ENCODE results near the gene PIM3. TPM values are rescaled to one million over a fixed set of nuclear protein-coding genes. Genes with fewer than 3 reads are reported as not detected.

PIM3 gene
- total RNA-seq, 1 donor from 2014 or later: 396 TPM

GRCh38 chr22:49955581-49956417, 4.8 kb upstream of the PIM3 start:
- DNase-seq (ENCODE audit: low read depth in 2 of 2): no peak

GRCh38 chr22:49956418-49956770, 4.2 kb upstream of the PIM3 start:
- no peak for DNase-seq (ENCODE audit: low read depth in 2 of 2)

GRCh38 chr22:49956914-49957825, 3.4 kb upstream of the PIM3 start:
- no peak for DNase-seq (ENCODE audit: low read depth in 2 of 2)

- no peak for DNase-seq (ENCODE audit: low read depth in 2 of 2)
Measured at GRCh38 chr22:49957826-49958365, 2.7 kb upstream of the PIM3 start.

GRCh38 chr22:49958366-49958921, 2.1 kb upstream of the PIM3 start:
- no peak for DNase-seq (ENCODE audit: low read depth in 2 of 2)

- no peak for DNase-seq (ENCODE audit: low read depth in 2 of 2)
Measured at GRCh38 chr22:49958931-49959781, 1.4 kb upstream of the PIM3 start.

GRCh38 chr22:49959782-49960158, 802 bp upstream of the PIM3 start:
- DNase-seq (ENCODE audit: low read depth in 2 of 2): peak in 1 of 2 donors; percentile 21

GRCh38 chr22:49961005-49961600, 531 bp downstream of the PIM3 start:
- DNase-seq (ENCODE audit: low read depth in 2 of 2): peak; percentile 66 to 71

GRCh38 chr22:49961601-49962011, 1.0 kb downstream of the PIM3 start:
- DNase-seq (ENCODE audit: low read depth in 2 of 2): peak in 1 of 2 donors; percentile 52

- DNase-seq (ENCODE audit: low read depth in 2 of 2): peak; percentile 97
Measured at GRCh38 chr22:49962012-49962750, 1.6 kb downstream of the PIM3 start.

GRCh38 chr22:49962751-49963646, 2.4 kb downstream of the PIM3 start:
- DNase-seq (ENCODE audit: low read depth in 2 of 2): peak in 1 of 2 donors; percentile 49

GRCh38 chr22:49963647-49964026, 3.1 kb downstream of the PIM3 start:
- peak in 1 of 2 donors; percentile 31 for DNase-seq (ENCODE audit: low read depth in 2 of 2)

GRCh38 chr22:49964136-49965090, 3.8 kb downstream of the PIM3 start:
- no peak for DNase-seq (ENCODE audit: low read depth in 2 of 2)

GRCh38 chr22:49965091-49966040, 4.8 kb downstream of the PIM3 start:
- DNase-seq (ENCODE audit: low read depth in 2 of 2): no peak

- peak in 1 of 2 donors; percentile 20 for DNase-seq (ENCODE audit: low read depth in 2 of 2)
Measured at GRCh38 chr22:49966041-49966773, 5.6 kb downstream of the PIM3 start.
